GM12864 (cell line): ENCODE results near the gene WDCP.
"Not testable (repeated sequence)": the region's sequence is repeated elsewhere in the genome, so short reads cannot be mapped to it uniquely, and the experiment has no call there.

Source experiments
- DNase-seq: peaks from one replicate; pipeline ENCODE4 v3.0.0-alpha.2; 2011; ENCODE audit warnings: low read depth
- H3K4me3 ChIP-seq: 2 replicates; pipeline ENCODE4 v1.5.1; 2011; ENCODE audit warnings: mild to moderate bottlenecking, low read depth, low read length, control low read depth
- TF ChIP-seq, protein P1 (sequence below): IDR thresholded peaks from 2 replicates; pipeline ENCODE4 v1.5.1; 2011; ENCODE audit warnings: low read depth, mild to moderate bottlenecking, moderate library complexity, low read length, control low read depth, inconsistent platforms; ENCODE audit errors: missing control alignments

WDCP gene

DNA sequence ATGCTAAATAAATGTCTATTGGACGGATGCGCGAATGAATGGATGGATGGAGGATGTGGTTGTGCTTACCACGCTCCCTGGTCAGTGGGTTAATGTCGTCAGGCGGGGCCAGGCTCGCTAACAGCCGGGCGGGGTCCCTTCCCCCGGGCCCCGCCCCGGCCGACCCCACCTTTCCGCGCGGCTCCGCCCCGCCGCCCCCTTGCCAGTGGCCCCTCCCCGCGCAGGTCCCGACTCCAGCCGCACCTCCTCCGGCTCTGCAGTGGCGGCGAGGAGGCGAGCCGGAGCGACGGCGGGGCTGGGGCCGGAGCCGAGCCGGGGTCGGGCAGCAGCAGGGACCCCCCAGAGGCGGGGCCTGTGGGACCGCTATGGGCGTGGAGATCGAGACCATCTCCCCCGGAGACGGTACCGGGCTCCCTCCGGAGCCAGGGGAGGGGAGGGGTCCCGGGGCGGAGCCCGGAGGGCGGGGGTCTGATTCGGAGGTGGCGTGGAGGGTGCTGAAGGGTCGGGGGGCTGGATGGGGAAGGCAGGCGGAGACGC, 2.4 kb upstream of the WDCP start, which contains the start of gene FKBP1B:
FKBP1B (plus strand) TSS at position 257 of the 537 bp plus-strand sequence; CDS start at position 366, 109 bp downstream.
- peak within 1 kb of the TSS; percentile 67 for H3K4me3 ChIP-seq
- TF ChIP-seq, protein P1, sequence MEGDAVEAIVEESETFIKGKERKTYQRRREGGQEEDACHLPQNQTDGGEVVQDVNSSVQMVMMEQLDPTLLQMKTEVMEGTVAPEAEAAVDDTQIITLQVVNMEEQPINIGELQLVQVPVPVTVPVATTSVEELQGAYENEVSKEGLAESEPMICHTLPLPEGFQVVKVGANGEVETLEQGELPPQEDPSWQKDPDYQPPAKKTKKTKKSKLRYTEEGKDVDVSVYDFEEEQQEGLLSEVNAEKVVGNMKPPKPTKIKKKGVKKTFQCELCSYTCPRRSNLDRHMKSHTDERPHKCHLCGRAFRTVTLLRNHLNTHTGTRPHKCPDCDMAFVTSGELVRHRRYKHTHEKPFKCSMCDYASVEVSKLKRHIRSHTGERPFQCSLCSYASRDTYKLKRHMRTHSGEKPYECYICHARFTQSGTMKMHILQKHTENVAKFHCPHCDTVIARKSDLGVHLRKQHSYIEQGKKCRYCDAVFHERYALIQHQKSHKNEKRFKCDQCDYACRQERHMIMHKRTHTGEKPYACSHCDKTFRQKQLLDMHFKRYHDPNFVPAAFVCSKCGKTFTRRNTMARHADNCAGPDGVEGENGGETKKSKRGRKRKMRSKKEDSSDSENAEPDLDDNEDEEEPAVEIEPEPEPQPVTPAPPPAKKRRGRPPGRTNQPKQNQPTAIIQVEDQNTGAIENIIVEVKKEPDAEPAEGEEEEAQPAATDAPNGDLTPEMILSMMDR: no peak
- DNase-seq: peak; percentile 18

DNA sequence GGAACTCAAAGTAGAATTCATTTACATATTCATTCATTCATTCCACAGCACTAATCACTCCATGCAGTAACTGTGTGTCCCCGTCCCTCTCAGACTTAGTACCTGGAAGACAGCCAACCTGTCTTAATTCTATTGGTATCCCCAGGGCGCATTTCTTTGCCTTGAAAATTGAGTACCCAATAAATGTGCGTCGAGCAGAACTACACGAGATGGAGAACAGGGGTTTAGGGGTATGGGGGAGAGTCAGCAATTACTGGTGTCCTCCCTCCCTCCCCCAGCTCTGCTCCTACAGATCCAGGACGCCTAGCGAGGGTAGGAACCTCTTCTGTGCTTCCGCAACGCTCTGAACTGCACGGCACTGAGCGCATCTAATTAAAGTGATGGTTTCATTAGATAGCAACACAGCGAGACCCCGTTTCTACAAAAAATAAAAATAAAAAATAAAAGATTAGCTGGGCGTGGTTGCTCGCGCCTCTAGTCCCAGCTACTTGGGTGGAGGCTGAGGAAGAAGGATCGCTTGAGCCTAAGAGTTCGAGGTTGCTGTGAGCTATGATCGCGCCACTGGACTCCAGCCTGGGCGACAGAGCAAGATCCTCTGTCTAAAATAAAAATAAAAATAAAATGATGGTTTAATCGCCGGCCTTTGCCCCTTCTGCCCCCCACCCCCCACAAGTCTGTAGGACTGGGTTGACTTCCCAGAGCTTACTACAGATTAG, 1.7 kb upstream of the WDCP start:
- TF ChIP-seq, protein P1: no peak
- H3K4me3 ChIP-seq: peak overlapping the region; percentile 67
- no peak for DNase-seq

DNA sequence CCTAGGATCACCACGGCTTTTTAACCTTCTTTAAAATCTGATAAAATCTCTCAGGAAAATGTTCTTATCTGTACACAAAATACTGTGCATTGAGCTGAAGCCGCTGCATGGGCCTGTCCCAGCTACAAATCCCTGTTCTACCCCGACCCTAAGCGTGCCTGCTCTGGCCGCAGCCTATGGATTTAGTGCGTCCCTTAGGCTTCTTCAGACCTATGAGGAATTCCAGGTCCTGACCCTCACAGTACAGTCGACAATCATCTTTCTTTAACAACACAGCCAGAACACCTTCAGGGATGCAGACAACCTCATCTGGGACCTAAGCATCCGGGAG, 477 bp upstream of the WDCP start:
- DNase-seq: no peak
- H3K4me3 ChIP-seq: no peak overlapping the region
- TF ChIP-seq, protein P1: no peak

DNA sequence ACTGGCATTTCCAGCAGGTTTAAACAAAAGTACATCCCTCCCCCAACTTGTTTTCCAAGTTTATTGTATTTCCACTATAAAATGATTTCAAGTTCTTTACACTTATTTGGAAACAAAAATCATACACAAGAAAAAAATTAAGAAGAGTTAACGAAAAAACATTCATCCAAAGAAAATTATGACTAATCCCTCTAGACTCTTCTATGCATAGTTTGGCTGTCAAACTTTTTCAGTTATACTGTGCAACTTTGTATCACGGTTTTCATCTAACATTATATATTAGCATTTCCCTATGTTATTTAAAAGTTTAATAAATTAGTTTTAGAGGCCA, 627 bp downstream of the WDCP start:
- TF ChIP-seq, protein P1: no peak
- peak overlapping the region; percentile 78 for H3K4me3 ChIP-seq
- DNase-seq: no peak

DNA sequence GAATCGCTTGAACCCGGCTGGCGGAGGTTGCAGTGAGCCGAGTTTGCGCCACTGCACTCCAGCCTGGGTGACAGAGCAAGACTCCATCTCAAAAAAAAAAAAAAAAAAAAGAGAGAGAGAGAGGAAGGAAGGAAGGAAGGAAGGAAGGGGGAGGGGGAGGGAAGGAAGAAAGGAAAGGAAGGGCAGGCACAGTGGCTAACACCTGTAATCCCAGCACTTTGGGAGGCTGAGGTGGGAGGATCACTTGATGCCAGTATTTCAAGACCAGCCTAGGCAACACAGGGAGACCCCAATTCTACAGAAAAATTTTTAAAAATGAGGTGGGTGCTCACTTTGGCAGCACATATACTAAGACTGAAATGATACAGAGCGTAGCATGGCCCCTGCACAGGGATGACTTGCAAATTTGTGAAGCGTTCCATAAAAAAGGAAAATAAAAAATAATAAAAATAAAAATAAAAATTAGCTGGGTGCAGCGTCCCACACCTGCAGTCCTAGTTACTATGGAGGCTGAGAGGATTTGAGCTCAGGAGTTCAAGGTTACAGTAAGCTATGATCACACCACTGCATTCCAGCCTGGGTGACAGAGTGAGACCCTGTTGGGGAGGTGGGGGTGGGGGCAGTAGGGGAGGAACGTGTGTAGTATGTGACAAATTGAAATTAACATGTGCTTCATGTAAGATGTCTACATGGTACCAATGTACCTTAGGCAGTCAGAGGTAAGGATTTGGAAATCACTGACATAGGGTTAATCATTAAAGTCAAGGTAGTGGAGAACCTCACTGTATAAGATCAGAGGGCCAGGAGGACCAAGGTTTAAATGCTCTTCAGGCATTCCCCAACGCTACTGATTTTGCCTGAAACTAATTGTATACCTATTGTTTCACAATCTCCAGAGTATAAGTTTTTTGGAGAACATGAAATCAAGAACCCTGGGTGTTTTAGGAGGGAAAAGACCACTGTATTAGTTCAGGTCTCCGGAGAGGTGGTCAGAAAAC, 1.4 kb downstream of the WDCP start:
- TF ChIP-seq, protein P1: no peak
- H3K4me3 ChIP-seq: peak overlapping the region; percentile 78; the same call in 1 of the 2 replicates
- no peak for DNase-seq

DNA sequence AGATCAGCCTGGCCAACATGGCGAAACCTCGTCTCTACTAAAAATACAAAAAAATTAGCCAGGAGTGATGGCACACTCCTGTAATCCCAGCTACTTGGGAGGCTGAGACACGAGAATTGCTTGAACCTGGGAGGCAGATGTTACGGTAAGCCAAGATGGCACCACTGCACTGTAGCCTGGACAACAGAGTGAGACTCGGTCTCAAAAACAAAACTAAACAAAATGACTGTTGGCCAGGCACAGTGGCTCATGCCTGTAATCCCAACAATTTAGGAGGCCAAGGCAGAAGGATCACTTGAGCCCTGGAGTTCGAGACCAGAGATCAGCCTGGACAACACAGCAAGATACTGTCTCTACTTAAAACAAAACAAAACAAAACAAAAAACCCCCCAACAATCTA, 4.1 kb downstream of the WDCP start:
- H3K4me3 ChIP-seq, DNase-seq: not testable (repeated sequence)

DNA sequence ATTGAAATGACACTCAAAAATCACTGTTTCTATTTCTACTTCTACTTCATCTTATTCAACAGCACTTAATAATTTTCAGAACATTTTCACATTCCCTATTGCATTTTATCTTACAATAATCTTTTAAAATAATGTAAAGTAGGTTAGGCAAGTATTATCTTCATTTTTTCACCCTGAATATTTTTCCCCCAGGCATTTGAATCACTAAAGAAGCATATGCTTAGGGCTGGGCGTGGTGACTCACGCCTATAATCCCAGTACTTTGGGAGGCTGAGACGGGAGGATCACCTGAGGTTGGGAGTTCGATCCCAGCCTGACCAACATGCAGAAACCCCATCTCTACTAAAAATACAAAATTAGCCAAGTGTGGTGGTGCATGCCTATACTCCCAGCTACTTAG, 6.7 kb downstream of the WDCP start:
- TF ChIP-seq, protein P1: no peak
- H3K4me3 ChIP-seq: no peak overlapping the region
- no peak for DNase-seq
